T-helper 9 cell (primary cell): ENCODE data around the gene SMAD3.
"Not testable (repeated sequence)": the region's sequence is repeated elsewhere in the genome, so short reads cannot be mapped to it uniquely, and the experiment has no call there.

Source experiments
- DNase-seq: peaks from one replicate; pipeline ENCODE4 v3.0.0-alpha.2; 2020

Gene SMAD3

DNA sequence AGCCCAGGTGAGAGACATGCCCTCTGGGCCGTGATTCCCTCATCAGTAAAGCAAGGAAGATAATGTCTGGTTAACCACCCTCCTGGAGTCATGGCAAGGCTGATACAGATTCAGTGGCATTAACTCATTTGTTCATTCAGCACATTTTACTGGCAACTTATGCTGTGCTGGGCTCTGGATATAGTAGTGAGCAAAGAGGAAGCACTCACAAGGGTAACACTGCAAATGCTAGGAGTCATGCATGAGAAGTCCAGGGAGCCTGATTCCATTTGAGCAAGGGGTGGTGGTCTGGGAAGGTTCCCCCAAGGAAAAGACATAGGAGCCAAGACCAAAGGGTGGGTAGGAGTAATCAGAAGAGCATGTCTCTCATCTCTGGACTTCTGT is 50.2 kb downstream of the SMAD3 start:
- DNase-seq, result no peak

DNA sequence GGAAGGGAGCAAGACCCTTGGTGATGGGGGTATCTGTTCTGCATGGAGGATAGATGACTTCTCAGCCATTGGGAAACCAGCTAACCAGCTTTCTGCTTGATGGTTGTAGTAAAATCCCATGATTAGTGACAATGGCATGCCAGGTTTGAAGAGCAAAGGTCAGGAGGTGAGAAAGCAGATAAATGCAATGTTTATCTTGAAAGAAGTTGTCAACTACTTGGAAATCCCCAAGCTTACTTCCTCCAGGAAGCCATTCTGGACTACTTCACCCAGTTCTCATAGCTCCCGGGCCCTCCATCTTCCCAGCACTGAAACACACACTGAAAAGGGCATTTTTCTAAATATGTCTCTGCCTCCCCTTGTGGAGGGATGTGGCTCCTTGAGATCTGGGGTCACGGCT is 51.3 kb downstream of the SMAD3 start:
- no peak for DNase-seq

DNA sequence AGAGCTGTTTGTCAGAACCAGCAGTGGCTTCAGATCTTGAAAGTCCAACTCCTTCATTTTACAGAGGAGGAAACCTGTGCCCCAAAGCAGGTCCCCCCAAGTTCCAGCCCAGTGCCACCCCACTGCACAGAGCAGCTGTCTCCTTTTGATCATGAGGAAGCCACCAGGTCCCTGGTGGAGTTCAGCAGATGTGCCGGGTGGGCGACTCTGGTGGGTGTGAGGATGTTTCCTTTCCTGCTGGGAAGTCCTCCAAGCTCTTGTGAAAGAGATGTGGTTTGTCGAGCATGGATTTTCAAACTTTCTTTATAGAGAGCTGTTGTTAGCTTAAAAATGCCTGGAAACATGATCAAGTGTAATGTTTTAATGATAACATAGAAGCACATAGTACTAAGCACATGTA is 52.0 kb downstream of the SMAD3 start:
- DNase-seq, result no peak

DNA sequence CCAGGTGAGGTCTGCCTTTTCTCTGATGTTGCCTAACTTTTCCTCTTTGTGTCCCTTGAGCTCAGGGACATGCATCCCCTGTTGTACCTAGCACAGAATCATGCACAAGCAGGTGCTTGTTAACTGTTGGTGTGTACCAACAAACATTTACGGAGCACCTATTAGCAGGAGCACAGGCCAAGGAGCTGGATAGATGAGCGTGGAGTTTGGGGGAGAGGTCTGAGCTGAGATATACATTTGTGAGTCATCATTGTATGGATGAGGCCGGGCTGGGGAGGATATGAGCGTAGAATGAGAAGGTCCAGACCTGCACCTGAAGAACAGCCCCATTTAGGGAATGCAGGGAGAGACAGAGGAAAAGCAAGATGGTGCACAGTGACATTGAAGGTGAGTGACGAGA is 53.4 kb downstream of the SMAD3 start:
- no peak for DNase-seq

DNA sequence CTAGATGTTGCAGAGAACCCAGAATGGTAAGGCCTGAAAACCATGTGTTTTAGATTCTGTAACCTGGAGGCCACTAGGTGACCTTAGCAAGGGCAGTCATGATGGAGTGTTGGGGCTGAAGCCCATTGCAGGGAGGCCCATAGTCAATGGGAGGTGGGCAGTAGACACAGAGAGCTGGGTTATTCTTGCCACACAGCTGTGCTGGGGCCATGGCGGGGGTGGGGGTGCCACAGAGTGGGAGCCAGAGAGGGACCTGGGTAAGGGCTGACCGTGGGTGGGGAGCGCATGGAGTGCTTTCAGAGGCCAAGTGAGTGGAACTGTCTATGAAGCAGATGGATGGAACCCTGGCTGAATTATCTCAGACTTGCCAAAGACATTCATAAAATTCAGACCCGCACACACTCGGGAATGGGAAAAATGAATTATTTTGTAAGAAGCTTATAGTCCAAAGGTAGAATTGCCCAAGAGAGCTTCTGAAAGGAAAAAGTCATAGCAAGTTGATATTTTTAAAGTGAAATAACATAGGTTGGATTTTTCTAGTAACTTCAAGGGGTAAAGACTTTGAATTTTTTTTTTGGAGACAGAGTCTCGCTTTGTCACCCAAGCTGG is 53.9 kb downstream of the SMAD3 start:
- no peak for DNase-seq

DNA sequence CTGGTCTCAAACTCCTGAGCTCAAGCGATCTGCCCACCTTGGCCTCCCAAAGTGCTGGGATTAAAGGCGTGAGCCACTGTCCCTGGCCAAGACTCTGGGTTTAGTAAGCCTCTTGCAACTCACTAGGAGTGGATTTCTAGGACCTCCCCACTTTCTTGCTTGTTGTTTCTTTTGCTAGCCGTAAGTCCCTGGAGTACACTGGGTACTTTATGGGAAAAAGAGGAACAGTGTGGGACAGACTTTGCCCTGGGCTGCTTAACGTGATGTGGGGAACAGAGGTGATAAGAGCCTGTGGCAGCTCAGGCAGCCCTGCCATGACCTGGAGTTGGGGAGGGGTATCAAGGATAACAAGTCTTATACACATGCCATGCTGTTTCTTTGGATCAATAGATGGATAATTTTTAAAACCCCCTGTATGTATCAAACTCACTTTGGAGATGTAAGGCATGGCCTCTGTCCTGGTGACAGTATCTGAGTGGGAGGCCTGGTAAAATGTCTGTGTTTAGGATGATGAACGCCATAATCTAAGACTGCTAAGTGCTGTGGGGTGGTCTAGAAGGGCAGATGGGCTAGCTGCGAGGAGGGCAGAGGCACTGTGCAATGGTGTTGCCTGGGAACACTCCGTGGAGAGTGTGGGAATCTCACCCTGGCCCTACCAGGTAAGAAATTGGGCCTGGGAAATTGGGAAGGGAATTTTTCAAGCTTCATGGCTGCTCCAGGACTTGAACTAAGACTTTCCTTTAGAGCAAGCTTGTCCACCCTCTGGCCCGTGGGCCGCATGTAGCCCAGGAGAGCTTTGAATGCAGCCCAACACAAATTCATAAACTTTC is 54.8 kb downstream of the SMAD3 start:
- DNase-seq, result no peak

DNA sequence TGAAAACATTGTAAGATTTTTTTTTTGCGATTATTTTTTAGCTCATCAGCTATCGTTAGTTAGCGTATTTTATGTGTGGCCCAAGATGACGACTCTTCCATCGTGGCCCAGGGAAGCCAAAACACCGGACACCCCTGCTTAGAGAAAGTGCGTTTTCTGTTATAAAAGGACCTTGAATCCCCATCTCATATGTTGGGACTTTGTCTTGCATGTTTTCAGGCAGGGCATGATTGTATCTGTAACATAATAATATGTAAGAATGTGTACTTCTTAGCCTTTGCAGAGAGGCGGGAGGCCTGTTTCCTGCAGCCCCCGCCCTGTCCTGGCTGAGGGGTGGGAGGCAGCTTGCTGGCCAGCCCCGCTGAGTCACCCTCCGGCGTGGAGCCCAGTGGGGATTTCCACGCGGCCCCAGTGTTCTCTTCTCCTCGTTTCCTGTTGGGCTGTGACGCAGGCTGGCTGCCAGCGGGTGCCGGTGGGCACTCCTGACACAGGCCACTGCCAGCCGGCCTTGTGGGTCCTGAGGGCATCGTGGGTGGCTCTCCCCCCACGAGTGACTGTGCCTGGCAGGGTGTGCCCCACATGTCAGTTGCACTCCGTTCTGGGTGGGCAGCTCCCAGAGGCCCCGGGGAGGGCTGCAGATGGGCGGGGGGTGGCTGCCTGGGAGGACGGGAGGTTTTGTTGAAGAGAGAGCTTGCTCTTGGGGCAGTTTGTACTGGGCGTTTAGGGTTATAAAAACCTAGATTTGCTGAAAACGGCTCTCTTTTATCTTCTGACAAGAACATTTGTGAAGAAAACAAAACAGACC is 55.6 kb downstream of the SMAD3 start:
- DNase-seq, result peak; percentile 85

DNA sequence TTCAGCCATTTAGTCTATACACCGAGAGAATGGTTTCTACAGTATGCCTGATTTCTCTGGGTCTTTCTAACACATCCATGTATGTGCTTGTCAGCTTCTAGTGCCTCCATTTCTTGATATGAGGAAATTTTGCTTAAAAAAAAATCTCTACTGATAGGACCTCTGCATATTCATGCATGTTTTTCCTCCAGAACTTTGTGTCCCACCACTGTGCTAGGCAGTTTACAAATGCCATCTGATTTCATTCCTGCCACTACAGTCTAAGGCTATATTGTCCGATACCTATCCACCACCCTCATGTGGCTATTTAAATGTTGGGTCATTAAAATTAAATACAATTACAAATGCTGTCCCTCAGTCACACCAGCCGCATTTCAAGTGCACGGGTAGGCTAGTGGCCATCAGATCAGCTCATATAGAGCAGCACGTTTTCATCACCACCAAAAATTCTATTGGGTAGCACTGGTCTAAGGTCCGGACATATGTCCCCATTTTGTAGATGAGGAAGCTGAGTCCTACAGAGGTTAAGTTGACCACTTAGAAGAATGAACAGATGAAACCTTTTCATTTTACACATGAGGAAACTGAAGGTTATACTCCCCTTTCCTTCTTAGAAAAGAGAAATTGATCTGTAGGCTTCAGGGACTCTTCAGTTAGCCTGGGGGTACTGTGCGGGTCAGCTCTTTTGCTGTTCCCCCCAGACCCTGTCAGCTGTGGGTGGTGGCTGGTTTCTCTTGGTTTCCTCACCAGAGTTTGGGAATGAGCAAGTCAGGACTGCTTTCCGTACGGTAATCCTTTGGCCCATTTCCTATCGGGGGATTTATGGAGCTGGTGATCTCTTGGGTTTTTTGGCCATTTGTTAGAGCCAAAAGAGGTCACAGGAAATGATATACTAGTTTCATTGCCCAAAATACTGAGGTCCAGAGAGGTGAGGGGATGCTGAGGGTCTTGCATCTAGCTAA is 56.5 kb downstream of the SMAD3 start:
- DNase-seq, result no peak

DNA sequence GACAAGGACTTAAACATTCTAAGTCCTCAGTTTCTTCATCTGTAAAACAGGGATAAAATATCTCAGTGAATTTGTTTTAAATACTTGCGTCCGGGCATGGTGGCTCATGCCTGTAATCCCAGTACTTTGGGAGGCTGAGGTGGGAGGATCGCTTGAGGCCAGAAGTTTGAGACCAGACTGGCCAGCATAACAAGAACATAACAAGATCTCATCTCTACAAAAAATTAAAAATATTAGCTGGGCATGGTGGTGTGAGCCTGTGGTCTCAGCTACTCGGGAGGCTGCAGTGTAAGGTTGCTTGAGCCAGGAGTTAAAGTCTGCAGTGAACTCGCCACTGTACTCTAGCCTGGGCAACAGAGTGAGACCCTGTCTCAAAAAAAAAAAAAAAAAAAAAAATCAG is 57.4 kb downstream of the SMAD3 start:
- not testable (repeated sequence) for DNase-seq

DNA sequence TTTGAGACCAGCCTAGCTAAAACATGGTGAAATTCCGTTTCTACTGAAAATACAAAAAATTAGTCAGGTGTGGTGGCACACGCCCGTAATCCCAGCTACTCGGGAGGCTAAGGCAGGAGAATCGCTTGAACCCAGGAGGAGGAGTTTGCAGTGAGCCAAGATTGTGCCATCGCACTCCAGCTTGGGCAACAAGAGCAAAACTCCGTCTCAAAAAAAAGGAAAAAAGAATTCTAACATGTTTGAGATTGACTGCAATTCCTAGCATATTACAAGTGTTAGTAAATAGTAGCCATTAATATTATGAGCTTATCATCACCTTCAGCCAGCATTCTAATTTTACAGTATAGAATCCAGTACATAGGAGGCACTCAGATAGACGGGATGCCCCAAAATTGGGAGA is 57.9 kb downstream of the SMAD3 start:
- DNase-seq, result not testable (repeated sequence)

DNA sequence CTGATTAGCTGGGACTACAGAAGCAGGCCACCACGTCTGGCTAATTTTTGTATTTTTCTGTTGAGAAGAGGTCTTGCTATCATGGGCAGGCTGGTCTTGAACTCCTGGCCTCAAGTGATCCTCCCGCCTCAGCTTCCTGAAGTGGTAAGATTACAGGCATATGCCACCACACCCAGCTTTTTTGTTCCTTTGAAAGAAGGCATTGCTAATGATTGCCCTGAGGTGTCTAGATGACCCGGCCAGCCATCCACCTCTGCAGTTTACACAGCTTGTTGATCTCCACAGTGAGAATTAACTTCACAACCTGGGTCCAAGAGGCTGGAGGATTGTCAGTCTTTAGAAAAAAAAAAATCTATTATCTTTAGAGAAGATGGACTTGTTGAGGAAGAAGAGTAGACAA is 58.7 kb downstream of the SMAD3 start:
- DNase-seq, result no peak

DNA sequence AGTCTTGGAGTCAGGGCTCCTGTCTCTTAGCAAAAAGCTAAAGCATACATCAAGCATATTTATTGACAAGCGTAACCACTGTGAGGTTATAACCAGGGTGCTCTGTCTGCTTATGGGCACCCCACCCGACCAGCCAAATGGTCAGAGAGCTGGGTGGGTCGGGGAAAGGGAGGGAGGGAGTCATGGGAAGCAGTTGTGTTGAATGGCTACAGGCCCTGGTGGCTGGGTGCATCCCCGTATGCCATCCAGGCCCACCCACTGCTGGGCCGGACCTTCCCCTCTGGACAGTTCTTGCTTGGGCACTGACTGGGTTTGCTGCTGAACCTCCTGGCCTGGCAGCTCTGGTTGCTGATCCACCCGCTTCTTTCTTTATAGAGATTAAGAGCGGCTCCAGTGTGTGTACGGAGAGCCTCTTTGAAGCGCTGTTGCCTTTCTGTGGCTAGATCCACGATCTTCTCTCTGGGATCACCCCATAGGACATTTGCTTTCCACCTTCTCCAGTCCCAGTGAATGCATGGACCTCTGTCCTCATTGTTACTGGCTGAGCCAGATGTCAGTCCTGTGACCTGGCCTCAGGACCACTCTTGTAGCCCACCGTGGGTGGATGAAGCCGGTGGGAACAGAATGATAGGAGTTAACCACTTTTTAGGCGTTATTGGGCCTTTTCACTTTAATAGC is 59.6 kb downstream of the SMAD3 start:
- no peak for DNase-seq

DNA sequence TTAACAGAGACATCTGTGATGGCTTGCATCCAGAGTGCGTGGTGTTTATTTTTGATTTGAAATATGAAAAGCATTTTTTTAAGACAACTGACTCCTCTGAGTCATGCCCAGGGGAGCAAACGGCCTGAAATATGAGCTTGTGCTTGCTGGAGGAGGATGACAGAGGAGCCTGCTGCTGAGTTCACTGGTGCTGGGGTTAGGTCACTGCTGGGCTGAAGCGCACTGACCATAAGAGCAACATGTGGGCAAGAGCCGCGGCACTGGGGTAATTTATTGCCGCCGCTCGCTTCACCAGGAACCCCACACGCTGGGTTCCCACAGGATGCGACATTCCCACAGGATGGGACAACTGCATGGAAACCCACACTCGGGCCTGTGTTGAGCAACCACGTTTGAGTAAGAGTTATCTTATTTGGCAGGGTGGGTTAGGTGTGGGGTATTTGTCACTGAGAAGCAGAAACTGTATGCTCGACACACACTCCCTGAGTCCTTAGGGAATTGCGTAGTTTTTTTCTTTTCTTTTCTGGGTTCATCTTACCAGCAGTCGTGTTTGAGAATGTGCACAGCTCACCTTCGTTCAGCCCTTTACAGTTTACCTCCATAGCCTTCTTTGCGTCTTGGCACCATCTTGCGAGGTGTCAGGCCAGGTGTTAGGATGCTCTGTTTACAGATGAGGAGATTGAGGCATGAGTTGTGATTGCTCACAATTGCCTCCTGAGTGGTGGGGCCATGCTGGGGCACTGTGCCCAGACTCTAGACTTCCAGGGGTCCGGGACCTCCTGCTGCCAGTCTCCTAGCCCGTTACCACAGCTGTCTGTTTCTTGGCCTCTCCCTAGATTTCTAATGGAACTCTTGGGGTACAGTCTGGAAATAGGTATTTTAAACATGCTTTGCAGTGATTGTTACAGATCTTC is 60.4 kb downstream of the SMAD3 start:
- DNase-seq, result no peak

DNA sequence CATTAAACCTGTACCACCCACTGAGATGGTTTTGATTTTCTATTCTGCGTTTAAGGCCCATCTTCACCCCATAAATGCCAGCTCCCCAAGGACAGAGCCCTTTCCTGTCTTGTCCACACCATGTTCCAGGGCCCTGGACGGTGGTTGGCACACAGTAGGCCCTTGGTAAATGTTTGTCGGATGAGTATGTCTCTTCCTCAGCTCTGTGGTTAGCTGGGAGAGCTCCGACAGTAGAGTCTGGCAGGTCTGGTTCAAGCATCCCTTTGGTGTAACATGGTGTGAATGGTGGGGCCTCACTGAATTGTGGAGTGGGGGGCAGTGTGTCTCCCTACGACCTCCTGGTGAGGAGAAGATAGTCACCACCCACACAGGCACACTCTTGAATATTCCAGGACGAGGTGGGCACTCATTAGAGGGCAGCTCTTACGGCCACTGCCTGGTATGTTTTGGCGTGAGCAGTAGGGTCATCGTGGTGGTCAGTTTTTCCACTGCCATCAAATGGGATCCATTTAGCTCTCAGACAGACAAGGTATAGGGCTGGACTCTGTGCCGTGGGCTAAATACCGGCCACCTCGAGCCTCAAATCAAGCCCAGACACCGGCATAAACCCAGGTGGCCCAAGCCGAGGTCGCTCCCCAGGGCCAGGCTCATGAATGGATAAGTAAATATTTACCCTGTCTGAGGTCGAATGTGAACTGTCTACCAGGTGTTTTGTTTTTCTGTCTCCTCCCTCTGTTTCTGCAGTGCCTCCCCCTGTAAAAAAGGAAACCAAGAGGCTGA is 61.3 kb downstream of the SMAD3 start:
- no peak for DNase-seq

DNA sequence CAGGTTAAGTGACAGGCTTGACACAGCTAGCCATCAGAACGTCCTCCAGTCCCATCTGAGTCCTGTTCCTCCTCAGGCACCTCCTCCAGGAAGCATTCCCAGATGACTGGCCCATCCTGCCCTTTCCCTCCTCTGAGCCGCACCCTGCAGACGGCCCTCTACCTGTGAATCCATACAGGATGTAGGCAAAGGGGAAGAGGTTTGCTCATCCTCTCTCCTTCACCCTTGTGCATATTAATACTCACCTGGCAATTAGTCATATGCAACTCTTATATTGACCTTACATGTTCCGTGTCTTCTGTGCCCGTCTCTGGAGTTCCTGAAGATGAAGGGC is 61.9 kb downstream of the SMAD3 start:
- no peak for DNase-seq

DNA sequence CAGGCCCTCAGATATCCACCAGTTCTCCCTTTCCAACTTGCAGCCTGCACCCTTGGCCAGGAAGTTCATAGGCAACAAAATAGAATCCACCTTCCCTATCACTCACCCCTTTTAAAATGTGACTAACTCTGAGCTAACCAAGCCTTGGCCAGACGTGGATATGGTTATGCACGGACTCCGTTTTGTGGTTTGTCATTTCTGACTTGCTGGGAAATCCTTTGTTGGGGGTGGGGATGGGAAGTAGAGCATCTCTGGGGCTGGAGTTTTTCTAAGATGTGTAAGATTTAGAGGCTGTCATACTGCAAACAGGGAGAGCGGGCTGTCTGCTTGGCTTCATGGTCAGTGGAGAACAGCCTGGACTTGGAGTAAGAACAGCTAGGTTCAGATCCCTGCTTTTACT is 62.6 kb downstream of the SMAD3 start:
- DNase-seq, result no peak

DNA sequence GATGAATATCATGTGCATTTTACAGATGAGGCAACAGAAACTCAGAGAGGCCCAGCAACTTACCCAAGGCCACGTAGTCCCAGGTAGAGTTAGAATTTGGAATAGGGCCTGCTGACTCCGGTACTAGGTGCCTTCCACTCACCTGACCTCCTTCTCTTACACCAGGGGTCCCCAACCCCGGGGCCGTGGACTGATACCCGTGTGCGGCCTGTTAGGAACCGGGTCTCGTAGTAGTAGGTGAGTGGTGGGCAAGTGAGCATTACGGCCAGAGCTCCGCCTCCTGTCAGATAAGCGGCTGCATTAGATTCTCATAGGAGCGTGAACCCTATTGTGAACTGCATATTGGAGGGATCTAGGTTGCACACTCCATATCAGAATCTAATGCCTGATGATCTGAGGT is 64.8 kb downstream of the SMAD3 start:
- DNase-seq, result no peak

DNA sequence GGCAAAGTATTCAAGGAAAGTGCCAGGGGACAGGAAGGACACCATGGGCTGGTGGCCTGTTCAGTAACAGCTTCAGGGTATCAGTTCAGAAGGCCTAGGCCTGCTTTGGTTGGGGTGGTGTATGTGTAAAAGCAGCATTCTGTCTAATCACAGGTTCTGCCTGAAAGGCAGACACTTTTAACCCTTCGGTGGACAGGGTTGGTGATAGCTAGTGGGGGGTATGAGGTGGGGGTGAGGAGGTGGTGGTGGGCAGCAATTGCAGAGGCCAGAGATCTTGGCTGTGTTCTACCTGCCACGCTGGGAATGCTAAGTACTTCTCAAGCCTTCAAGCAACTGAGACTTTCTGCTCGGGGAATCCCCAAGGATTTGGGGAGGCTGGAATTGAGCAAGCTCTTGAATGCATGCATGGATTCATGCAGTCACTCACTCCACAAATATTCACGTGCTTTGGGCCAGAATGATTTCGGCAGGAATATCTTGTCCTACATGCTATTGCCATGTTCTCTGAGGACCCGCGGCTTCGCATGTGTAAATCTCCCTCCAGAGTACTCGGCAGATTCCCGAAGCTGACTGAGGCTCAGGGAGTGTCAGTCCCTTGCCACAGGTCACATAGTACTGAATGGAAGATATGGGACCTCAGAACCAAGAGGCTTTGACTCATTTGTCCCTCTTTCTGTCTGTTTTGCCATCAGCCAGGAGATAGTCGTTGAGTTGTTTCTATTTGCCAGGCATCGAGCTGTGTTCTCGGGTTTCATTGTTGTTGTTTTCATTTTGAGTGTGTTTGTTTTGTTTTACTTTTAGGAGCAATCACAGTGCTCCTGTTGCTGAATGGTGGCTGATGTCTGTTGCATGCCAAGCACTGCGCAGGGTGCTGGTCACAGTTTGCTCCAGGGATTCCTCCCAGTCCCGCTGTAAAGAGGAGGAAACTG is 65.5 kb downstream of the SMAD3 start:
- no peak for DNase-seq

DNA sequence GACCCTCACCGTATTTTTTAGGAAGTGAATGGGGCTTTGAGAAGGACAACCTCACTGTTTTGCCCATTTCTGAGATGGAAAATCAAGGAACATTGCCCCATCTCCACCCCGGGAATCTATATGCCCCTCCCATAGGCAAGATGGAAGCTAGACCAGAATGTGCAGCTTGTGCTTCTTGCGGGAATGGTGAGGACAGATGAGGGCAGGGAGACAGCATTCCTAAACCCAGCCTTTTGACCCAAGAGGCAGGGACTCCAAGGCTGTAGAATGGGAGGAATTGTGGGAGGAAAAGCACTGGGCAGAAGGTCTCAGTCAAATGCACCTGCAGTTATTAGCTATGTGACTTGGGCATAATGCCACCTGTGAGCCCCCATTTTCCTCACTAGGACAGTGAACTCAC is 66.9 kb downstream of the SMAD3 start:
- DNase-seq, result no peak
